ENCODE results near the gene SERPINA1.

DNA sequence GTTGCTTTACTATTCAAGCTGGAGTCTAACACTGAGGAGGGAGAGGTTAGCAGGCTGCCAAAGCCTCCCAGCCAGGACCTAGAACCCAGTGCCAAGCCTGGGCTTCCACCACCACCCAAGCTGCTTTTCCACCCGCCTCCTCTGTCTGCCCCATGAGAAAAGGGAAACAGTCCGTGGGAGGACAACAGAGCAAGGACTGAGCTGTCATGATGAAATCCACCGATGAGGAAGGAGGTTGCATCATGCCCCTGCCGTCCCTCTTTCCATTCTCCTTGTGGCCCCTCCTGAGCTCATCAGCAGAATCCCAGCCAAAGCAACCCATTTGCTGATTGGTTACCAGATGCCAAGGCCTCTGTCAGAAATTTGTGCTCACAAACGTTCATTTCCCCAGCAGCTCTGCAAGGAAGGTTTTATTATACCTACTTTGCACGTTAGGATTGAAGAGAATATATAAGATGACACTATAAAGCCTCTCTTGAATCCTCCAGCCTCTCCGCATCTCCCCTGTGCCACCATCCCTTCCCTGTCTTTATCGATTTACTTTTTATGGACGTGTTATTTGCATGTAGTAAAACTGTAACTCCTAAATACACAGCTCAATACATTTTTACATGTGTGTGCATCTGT lies 6.3 kb upstream of the SERPINA1 start:
- TF ChIP-seq POLR2AphosphoS5 (IDR thresholded peaks at IDR 0.05; ENCODE audit: low read depth, low read length) (no peak), TAF1 (IDR thresholded peaks at IDR 0.05; ENCODE audit: borderline replicate concordance, insufficient read depth, low read length) (no peak)
- TF ChIP-seq, protein P1, sequence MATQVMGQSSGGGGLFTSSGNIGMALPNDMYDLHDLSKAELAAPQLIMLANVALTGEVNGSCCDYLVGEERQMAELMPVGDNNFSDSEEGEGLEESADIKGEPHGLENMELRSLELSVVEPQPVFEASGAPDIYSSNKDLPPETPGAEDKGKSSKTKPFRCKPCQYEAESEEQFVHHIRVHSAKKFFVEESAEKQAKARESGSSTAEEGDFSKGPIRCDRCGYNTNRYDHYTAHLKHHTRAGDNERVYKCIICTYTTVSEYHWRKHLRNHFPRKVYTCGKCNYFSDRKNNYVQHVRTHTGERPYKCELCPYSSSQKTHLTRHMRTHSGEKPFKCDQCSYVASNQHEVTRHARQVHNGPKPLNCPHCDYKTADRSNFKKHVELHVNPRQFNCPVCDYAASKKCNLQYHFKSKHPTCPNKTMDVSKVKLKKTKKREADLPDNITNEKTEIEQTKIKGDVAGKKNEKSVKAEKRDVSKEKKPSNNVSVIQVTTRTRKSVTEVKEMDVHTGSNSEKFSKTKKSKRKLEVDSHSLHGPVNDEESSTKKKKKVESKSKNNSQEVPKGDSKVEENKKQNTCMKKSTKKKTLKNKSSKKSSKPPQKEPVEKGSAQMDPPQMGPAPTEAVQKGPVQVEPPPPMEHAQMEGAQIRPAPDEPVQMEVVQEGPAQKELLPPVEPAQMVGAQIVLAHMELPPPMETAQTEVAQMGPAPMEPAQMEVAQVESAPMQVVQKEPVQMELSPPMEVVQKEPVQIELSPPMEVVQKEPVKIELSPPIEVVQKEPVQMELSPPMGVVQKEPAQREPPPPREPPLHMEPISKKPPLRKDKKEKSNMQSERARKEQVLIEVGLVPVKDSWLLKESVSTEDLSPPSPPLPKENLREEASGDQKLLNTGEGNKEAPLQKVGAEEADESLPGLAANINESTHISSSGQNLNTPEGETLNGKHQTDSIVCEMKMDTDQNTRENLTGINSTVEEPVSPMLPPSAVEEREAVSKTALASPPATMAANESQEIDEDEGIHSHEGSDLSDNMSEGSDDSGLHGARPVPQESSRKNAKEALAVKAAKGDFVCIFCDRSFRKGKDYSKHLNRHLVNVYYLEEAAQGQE (IDR thresholded peaks at IDR 0.05; ENCODE audit: insufficient read depth in 1 of 2, low read depth in 2 of 2, low read length in 2 of 2) = no peak

All from PFSK-1 (cell line).